Stimulated activated CD8-positive, alpha-beta memory T cell treated with anti-CD3 and anti-CD28 coated beads, Interleukin-4, amount 100 ng/mL, for 4 hours (primary cell): ENCODE results near the gene GPR142.
"Not testable (repeated sequence)": the region's sequence is repeated elsewhere in the genome, so short reads cannot be mapped to it uniquely, and the experiment has no call there.

Experiments used
- DNase-seq, 2 donors: peaks; one replicate each; pipeline ENCODE4 v3.0.0-alpha.2; 2020; ENCODE audit warnings: low read depth in 2 of 2, low spot score in 1 of 2

Gene GPR142

GRCh38 chr17:74390680-74391653 lies 23.7 kb downstream of the GPR142 start:
- DNase-seq, result no peak

GRCh38 chr17:74391771-74392170 lies 24.5 kb downstream of the GPR142 start:
- no peak for DNase-seq

- no peak for DNase-seq
Observed at GRCh38 chr17:74392848-74393247, 25.5 kb downstream of the GPR142 start.

- DNase-seq, result no peak
Observed at GRCh38 chr17:74393346-74393942, 26.1 kb downstream of the GPR142 start.

GRCh38 chr17:74394275-74394950 lies 27.1 kb downstream of the GPR142 start:
- no peak for DNase-seq

GRCh38 chr17:74394977-74395376 lies 27.7 kb downstream of the GPR142 start:
- no peak for DNase-seq

- DNase-seq, result no peak
Observed at GRCh38 chr17:74396567-74396966, 29.3 kb downstream of the GPR142 start.

- DNase-seq, result no peak
Observed at GRCh38 chr17:74402048-74402447, 34.7 kb downstream of the GPR142 start.

- no peak for DNase-seq
Observed at GRCh38 chr17:74403512-74404137, 36.3 kb downstream of the GPR142 start.

- DNase-seq, result no peak
Observed at GRCh38 chr17:74404218-74404617, 36.9 kb downstream of the GPR142 start.

- no peak for DNase-seq
Observed at GRCh38 chr17:74404789-74405188, 37.5 kb downstream of the GPR142 start.

GRCh38 chr17:74405311-74405710 lies 38.0 kb downstream of the GPR142 start:
- not testable (repeated sequence) for DNase-seq

GRCh38 chr17:74407384-74407783 lies 40.1 kb downstream of the GPR142 start:
- no peak for DNase-seq

GRCh38 chr17:74408262-74408661 lies 41.0 kb downstream of the GPR142 start:
- no peak for DNase-seq

- no peak for DNase-seq
Observed at GRCh38 chr17:74408815-74409214, 41.5 kb downstream of the GPR142 start.

GRCh38 chr17:74410001-74410443 lies 42.7 kb downstream of the GPR142 start:
- no peak for DNase-seq

- DNase-seq, result no peak
Observed at GRCh38 chr17:74412581-74412980, 45.3 kb downstream of the GPR142 start.

- no peak for DNase-seq
Observed at GRCh38 chr17:74413491-74413890, 46.2 kb downstream of the GPR142 start.

- DNase-seq, result no peak
Observed at GRCh38 chr17:74414510-74414909, 47.2 kb downstream of the GPR142 start.

- DNase-seq, result no peak
Observed at GRCh38 chr17:74415608-74416396, 48.5 kb downstream of the GPR142 start.
